Activated CD8-positive, alpha-beta memory T cell treated with anti-CD3 and anti-CD28 coated beads, Interleukin-2, amount 10 ng/mL, durations not matched to agents 7 days and 5 days (primary cell): Measurements from ENCODE around the gene TBCE. TPM values are rescaled to one million over a fixed set of nuclear protein-coding genes. Genes with fewer than 3 reads are reported as not detected.
A peak's percentile ranks its signal among the peaks of the same experiment; 100 is the strongest.

Experiments
- ATAC-seq: fragments of 150-1000 bp; cut with Tn5 transposase; one replicate; pipeline ENCODE4 v1.10.0; 2021; ENCODE audit warnings: moderate library complexity
- CTCF ChIA-PET: fragments of 350-600 bp; sonication (Branson Sonifier 250); formaldehyde crosslinking; loops from one replicate; lab custom pipeline; 2021; ENCODE audit warnings: antibody characterized with exemption; lab: Charles Lee
- DNase-seq: peaks from one replicate; pipeline ENCODE4 v3.0.0-alpha.2; 2020
- H3K27ac Mint-ChIP-seq: one replicate; pipeline ENCODE4 v1.8.0; 2021; ENCODE audit warnings: mild to moderate bottlenecking, mixed read lengths
- H3K27me3 Mint-ChIP-seq: one replicate; pipeline ENCODE4 v1.8.0; 2021; ENCODE audit warnings: mixed read lengths
- H3K36me3 Mint-ChIP-seq: one replicate; pipeline ENCODE4 v1.8.0; 2021; ENCODE audit warnings: mild to moderate bottlenecking, mixed read lengths
- H3K4me1 Mint-ChIP-seq: one replicate; pipeline ENCODE4 v1.8.0; 2021; ENCODE audit warnings: mixed read lengths
- H3K4me3 Mint-ChIP-seq: one replicate; pipeline ENCODE4 v1.8.0; 2021; ENCODE audit warnings: mild to moderate bottlenecking, moderate library complexity, mixed read lengths
- H3K9me3 Mint-ChIP-seq: one replicate; pipeline ENCODE4 v1.8.0; 2022; ENCODE audit warnings: low read depth, mixed read lengths
- total RNA-seq, 2 experiments: library from RNA; stranded (reverse); gene quantifications; one replicate each; pipeline ENCODE4 v1.2.3, GENCODE V29; 2021

Gene TBCE
- total RNA-seq = 10 to 100 TPM; 27.4 to 30.2 TPM

GRCh38 chr1:235367000-235367908 lies at the start of gene TBCE:
TBCE (plus strand) TSS chr1:235367427; CDS start chr1:235380050, 12,623 bp downstream.
- H3K27me3 Mint-ChIP-seq = no peaks in the 10 kb centered on the region
- peak within 1 kb of the TSS; percentile 93 for H3K27ac Mint-ChIP-seq
- CTCF ChIA-PET = interaction anchor here (0.8 to 2.4 kb wide), 5 partner anchors 10 to 137 kb away, joined by 3 to 7 read pairs (median 4); partner anchors contain the start of gene B3GALNT2
- peak within 1 kb of the TSS; percentile 96 for H3K4me3 Mint-ChIP-seq
- no peaks in the 10 kb centered on the region for H3K9me3 Mint-ChIP-seq
- DNase-seq (peak; percentile 94), ATAC-seq (peak; percentile 100)
- H3K4me1 Mint-ChIP-seq = peaks cover 27% of the 10 kb centered on the region
- H3K36me3 Mint-ChIP-seq = peaks cover 5% of the 10 kb centered on the region

- ATAC-seq (no peak), DNase-seq (no peak)
- no peaks in the 10 kb centered on the region for H3K27me3 Mint-ChIP-seq
- H3K4me1 Mint-ChIP-seq = peaks cover 65% of the 10 kb centered on the region
- H3K27ac Mint-ChIP-seq = no peak overlapping the region
- CTCF ChIA-PET = interaction anchor here (2.2 kb wide), 1 partner anchor 12 kb away, joined by 4 read pairs; no protein-coding TSS in a partner anchor
- no peak overlapping the region for H3K4me3 Mint-ChIP-seq
- H3K36me3 Mint-ChIP-seq = peaks cover 37% of the 10 kb centered on the region
- H3K9me3 Mint-ChIP-seq = no peaks in the 10 kb centered on the region
These were observed 48.0 kb upstream of the TBCE start for GRCh38 chr1:235319255-235319654.

DNA sequence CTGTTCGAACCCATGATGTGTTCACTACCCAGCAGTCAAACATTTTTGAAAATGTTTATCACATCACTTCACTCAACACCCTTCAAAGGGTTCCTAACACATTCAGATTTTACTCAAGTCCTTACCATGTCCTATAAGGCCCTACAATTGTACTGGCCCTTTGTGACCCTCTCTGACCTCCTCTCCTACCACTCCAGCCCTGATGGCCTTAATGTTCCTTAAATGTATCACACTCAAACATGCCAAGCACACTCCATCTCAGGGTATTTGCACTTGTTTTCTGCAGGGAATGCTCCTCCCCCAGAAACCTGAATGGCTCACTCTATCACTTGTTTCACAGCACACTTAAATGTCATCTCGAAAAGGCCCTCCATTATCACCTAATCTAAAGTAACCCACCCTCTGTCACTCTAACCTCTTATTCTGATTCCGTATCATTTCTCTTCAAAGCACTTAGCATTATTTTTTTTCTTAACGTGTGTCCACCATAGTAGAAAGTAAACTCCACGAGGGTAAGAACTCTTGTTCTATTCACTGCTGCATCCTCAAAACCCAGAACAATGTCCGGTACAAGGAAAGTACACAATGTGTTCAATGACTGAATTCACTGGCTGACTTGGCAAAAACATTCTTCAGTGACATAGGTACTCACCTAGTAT lies 46.6 kb upstream of the TBCE start:
- DNase-seq = no peak
- Mint-ChIP-seq H3K9me3 (no peaks in the 10 kb centered on the region), H3K27ac (peak overlapping the region; percentile 44), H3K36me3 (peaks cover 44% of the 10 kb centered on the region), H3K27me3 (no peaks in the 10 kb centered on the region), H3K4me3 (no peak overlapping the region), H3K4me1 (peaks cover 66% of the 10 kb centered on the region)
- CTCF ChIA-PET = interaction anchor here (1.7 to 2.2 kb wide), 2 partner anchors 11 to 13 kb away, joined by 4 to 5 read pairs; no protein-coding TSS in a partner anchor
- ATAC-seq = peak; percentile 18

GRCh38 chr1:235324296-235324695 lies 42.9 kb upstream of the TBCE start:
- CTCF ChIA-PET = interaction anchor here (3.5 kb wide), 1 partner anchor 92 kb away, joined by 14 read pairs; no protein-coding TSS in a partner anchor
- H3K4me1 Mint-ChIP-seq = peaks cover 52% of the 10 kb centered on the region
- no peaks in the 10 kb centered on the region for H3K27me3 Mint-ChIP-seq
- no peak overlapping the region for H3K27ac Mint-ChIP-seq
- H3K4me3 Mint-ChIP-seq = peak overlapping the region; percentile 99
- H3K9me3 Mint-ChIP-seq = no peaks in the 10 kb centered on the region
- DNase-seq (no peak), ATAC-seq (no peak)
- peaks cover 41% of the 10 kb centered on the region for H3K36me3 Mint-ChIP-seq

DNA sequence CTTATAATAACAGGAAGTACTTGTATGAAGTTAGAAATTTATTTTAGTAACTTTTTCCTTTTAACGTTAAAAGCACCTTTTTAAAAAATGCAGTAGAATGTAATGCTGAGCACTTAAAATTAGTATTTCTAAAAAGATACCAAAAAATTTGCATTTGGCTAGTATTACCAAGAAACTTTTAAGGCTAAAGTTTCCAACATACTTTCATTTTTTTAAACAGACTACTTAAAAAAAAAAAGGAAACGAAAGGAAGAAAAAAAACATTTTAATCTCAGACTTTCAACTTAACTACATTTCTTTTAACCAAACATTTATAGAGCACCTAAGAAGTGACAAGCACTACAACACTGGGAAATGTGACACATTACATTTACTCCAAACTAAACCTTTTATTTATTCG lies 42.1 kb upstream of the TBCE start:
- Mint-ChIP-seq H3K27ac (peak overlapping the region; percentile 98), H3K4me3 (peak overlapping the region; percentile 99), H3K27me3 (no peaks in the 10 kb centered on the region), H3K9me3 (no peaks in the 10 kb centered on the region), H3K4me1 (peaks cover 47% of the 10 kb centered on the region), H3K36me3 (peaks cover 39% of the 10 kb centered on the region)
- CTCF ChIA-PET = interaction anchor here (0.6 to 3.5 kb wide), 5 partner anchors 10 to 844 kb away, joined by 3 to 14 read pairs (median 4); no protein-coding TSS in a partner anchor
- ATAC-seq (no peak), DNase-seq (no peak)

- ATAC-seq (no peak), DNase-seq (no peak)
- Mint-ChIP-seq H3K4me1 (peaks cover 47% of the 10 kb centered on the region), H3K27me3 (no peaks in the 10 kb centered on the region), H3K36me3 (peaks cover 36% of the 10 kb centered on the region), H3K9me3 (no peaks in the 10 kb centered on the region), H3K4me3 (peak overlapping the region; percentile 99), H3K27ac (peak overlapping the region; percentile 98)
- CTCF ChIA-PET = interaction anchor here (0.6 to 3.5 kb wide), 6 partner anchors 11 to 845 kb away, joined by 3 to 14 read pairs (median 4); no protein-coding TSS in a partner anchor
These were observed 41.4 kb upstream of the TBCE start for GRCh38 chr1:235325854-235326253.

- Mint-ChIP-seq H3K9me3 (no peaks in the 10 kb centered on the region), H3K27me3 (no peaks in the 10 kb centered on the region), H3K27ac (peak overlapping the region; percentile 98), H3K36me3 (peaks cover 33% of the 10 kb centered on the region), H3K4me1 (peaks cover 49% of the 10 kb centered on the region), H3K4me3 (peak overlapping the region; percentile 99)
- CTCF ChIA-PET = interaction anchor here (0.8 to 3.5 kb wide), 4 partner anchors 9 to 89 kb away, joined by 3 to 14 read pairs (median 6); no protein-coding TSS in a partner anchor
- ATAC-seq (peak; percentile 3), DNase-seq (peak; percentile 79)
These were observed 40.3 kb upstream of the TBCE start for GRCh38 chr1:235326719-235327558.

- no peaks in the 10 kb centered on the region for H3K27me3 Mint-ChIP-seq
These were observed 39.5 kb upstream of the TBCE start, which contains the start of gene ARID4B for GRCh38 chr1:235327559-235328270. ARID4B (minus strand) TSS chr1:235328179; CDS start chr1:235326919, 1,260 bp downstream.

GRCh38 chr1:235328271-235329138 lies 38.7 kb upstream of the TBCE start, which contains the start of gene GGPS1:
GGPS1 (plus strand) TSS chr1:235328570; CDS start chr1:235335265, 6,695 bp downstream.
- Mint-ChIP-seq H3K9me3 (no peaks in the 10 kb centered on the region), H3K36me3 (peaks cover 26% of the 10 kb centered on the region), H3K4me1 (peaks cover 42% of the 10 kb centered on the region), H3K27ac (no peak within 1 kb of the TSS), H3K4me3 (no peak within 1 kb of the TSS), H3K27me3 (no peaks in the 10 kb centered on the region)
- ATAC-seq (peak; percentile 81), DNase-seq (peak; percentile 99)
- CTCF ChIA-PET = interaction anchor here (0.9 to 1.1 kb wide), 2 partner anchors 87 to 200 kb away, joined by 3 read pairs; partner anchors contain the start of gene TOMM20

More at GRCh38 chr1:235327559-235328270, 39.5 kb upstream of the TBCE start, which contains the start of gene ARID4B:
- Mint-ChIP-seq H3K27ac (peak within 1 kb of the TSS; percentile 98), H3K4me1 (peaks cover 46% of the 10 kb centered on the region), H3K36me3 (peaks cover 28% of the 10 kb centered on the region), H3K9me3 (no peaks in the 10 kb centered on the region), H3K4me3 (peak within 1 kb of the TSS; percentile 99)
- ATAC-seq = peak; percentile 1
- CTCF ChIA-PET = interaction anchor here (1.1 to 3.5 kb wide), 3 partner anchors 52 to 199 kb away, joined by 3 to 14 read pairs (median 3); partner anchors contain the start of gene TOMM20
- no peak for DNase-seq

- peaks cover 41% of the 10 kb centered on the region for H3K4me1 Mint-ChIP-seq
- no peaks in the 10 kb centered on the region for H3K27me3 Mint-ChIP-seq
- no peak overlapping the region for H3K4me3 Mint-ChIP-seq
- peaks cover 23% of the 10 kb centered on the region for H3K36me3 Mint-ChIP-seq
- no peak overlapping the region for H3K27ac Mint-ChIP-seq
- DNase-seq (peak; percentile 79), ATAC-seq (peak; percentile 13)
- CTCF ChIA-PET = interaction anchor here (0.9 to 1.4 kb wide), 5 partner anchors 12 to 99 kb away, joined by 3 to 6 read pairs (median 3); partner anchors contain the start of gene TBCE
- H3K9me3 Mint-ChIP-seq = no peaks in the 10 kb centered on the region
These were observed 37.9 kb upstream of the TBCE start for GRCh38 chr1:235329139-235329902.
